Endothelial cell (in vitro differentiated cells): ENCODE measurements around the gene FAXDC2. TPM values are rescaled to one million over a fixed set of nuclear protein-coding genes. Genes with fewer than 3 reads are reported as not detected.

Experiments
- DNase-seq: peaks from one replicate; pipeline ENCODE4 v3.0.0; 2021; ENCODE audit warnings: low spot score
- H3K27ac Mint-ChIP-seq: one replicate; pipeline ENCODE4 v1.8.0; 2021; ENCODE audit warnings: mixed read lengths, inconsistent platforms; ENCODE audit not compliant: unreplicated experiment
- H3K27me3 Mint-ChIP-seq: one replicate; pipeline ENCODE4 v1.8.0; 2021; ENCODE audit warnings: mild to moderate bottlenecking, moderate library complexity, mixed read lengths, inconsistent platforms; ENCODE audit not compliant: unreplicated experiment
- H3K36me3 Mint-ChIP-seq: one replicate; pipeline ENCODE4 v1.8.0; 2021; ENCODE audit warnings: mild to moderate bottlenecking, low read depth, mixed read lengths, inconsistent platforms; ENCODE audit not compliant: unreplicated experiment
- H3K4me1 Mint-ChIP-seq: one replicate; pipeline ENCODE4 v1.8.0; 2021; ENCODE audit warnings: mild to moderate bottlenecking, mixed read lengths, inconsistent platforms; ENCODE audit not compliant: unreplicated experiment
- H3K4me3 Mint-ChIP-seq: one replicate; pipeline ENCODE4 v1.8.0; 2021; ENCODE audit warnings: mild to moderate bottlenecking, mixed read lengths, inconsistent platforms; ENCODE audit not compliant: unreplicated experiment
- H3K9me3 Mint-ChIP-seq: one replicate; pipeline ENCODE4 v1.8.0; 2021; ENCODE audit warnings: mixed read lengths, inconsistent platforms; ENCODE audit not compliant: unreplicated experiment
- CTCF ChIP-seq: fragments of 200-600 bp; sonication (generic); IDR thresholded peaks from one replicate; pipeline ENCODE4 v1.5.0; 2021; ENCODE audit warnings: antibody characterized with exemption; ENCODE audit not compliant: unreplicated experiment
- total RNA-seq: library from RNA; stranded (reverse); fragmentation: NEBNext Ultra II Directional; extraction: Animal tissue kit (Norgen Biotek cat#: 25700); gene quantifications from one replicate; pipeline ENCODE4 v1.2.1, GENCODE V29; 2021; ENCODE audit not compliant: unreplicated experiment

FAXDC2 gene
- total RNA-seq, 1 donor from 2014 or later = 9.3 TPM

GRCh38 chr5:154868702-154869101 lies 18.3 kb upstream of the FAXDC2 start:
- Mint-ChIP-seq H3K4me3 (peak overlapping the region; percentile 52), H3K27ac (no peak overlapping the region), H3K4me1 (no peaks in the 10 kb centered on the region), H3K9me3 (no peaks in the 10 kb centered on the region), H3K36me3 (peaks cover 38% of the 10 kb centered on the region), H3K27me3 (no peaks in the 10 kb centered on the region)
- no peak for DNase-seq
- no peak for TF ChIP-seq CTCF

- Mint-ChIP-seq H3K36me3 (peaks cover 28% of the 10 kb centered on the region), H3K27ac (peak overlapping the region; percentile 5), H3K9me3 (no peaks in the 10 kb centered on the region), H3K4me1 (no peaks in the 10 kb centered on the region), H3K27me3 (no peaks in the 10 kb centered on the region), H3K4me3 (no peak overlapping the region)
- TF ChIP-seq CTCF = no peak
- DNase-seq = no peak
These were observed 16.4 kb upstream of the FAXDC2 start for GRCh38 chr5:154866841-154867240.

GRCh38 chr5:154865466-154866184 lies 15.2 kb upstream of the FAXDC2 start:
- Mint-ChIP-seq H3K4me1 (peaks cover 5% of the 10 kb centered on the region), H3K27ac (no peak overlapping the region)

GRCh38 chr5:154863291-154864080 lies 13.1 kb upstream of the FAXDC2 start:
- Mint-ChIP-seq H3K36me3 (peaks cover 14% of the 10 kb centered on the region), H3K27me3 (peaks cover 3% of the 10 kb centered on the region), H3K9me3 (no peaks in the 10 kb centered on the region), H3K27ac (no peak overlapping the region), H3K4me3 (no peak overlapping the region), H3K4me1 (peaks cover 23% of the 10 kb centered on the region)
- no peak for TF ChIP-seq CTCF
- DNase-seq = no peak

More at GRCh38 chr5:154865466-154866184, 15.2 kb upstream of the FAXDC2 start:
- no peak for DNase-seq
- no peak for TF ChIP-seq CTCF
- Mint-ChIP-seq H3K4me3 (no peak overlapping the region), H3K9me3 (no peaks in the 10 kb centered on the region), H3K27me3 (no peaks in the 10 kb centered on the region), H3K36me3 (peaks cover 18% of the 10 kb centered on the region)

- H3K4me1 Mint-ChIP-seq = peaks cover 23% of the 10 kb centered on the region
- H3K9me3 Mint-ChIP-seq = no peaks in the 10 kb centered on the region
- H3K27me3 Mint-ChIP-seq = peaks cover 8% of the 10 kb centered on the region
- H3K4me3 Mint-ChIP-seq = no peak overlapping the region
- H3K36me3 Mint-ChIP-seq = peaks cover 12% of the 10 kb centered on the region
- no peak for DNase-seq
- no peak for TF ChIP-seq CTCF
- no peak overlapping the region for H3K27ac Mint-ChIP-seq
These were observed 12.4 kb upstream of the FAXDC2 start for GRCh38 chr5:154862766-154863165.
